HG03432 (cell line): Measurements from ENCODE around the gene MCC.

Source experiments
- ATAC-seq: cut with Tn5 transposase; IDR thresholded peaks from one replicate; pipeline ENCODE4 v1.9.1; 2021; ENCODE audit warnings: mild to moderate bottlenecking, moderate library complexity; ENCODE audit not compliant: unreplicated experiment

The MCC gene

DNA sequence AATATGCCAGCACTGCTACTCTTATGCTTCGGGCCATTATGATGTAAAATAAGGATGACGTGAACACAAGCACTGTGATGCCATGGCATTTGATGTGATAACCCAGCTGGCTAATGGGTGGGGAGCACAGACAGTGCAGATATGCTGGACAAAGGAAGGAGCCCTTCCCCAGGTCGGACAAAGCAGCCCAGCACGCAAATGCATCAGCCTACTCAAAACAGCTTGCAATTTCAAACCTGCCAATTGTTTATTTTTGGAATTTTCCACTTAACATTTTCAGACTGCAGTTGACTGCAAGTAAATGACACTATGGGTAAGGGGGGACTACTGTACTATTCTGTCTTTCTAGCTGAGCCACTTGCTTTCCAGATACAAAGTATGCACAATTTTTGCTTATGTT lies 330.4 kb downstream of the MCC start:
- no peak for ATAC-seq

DNA sequence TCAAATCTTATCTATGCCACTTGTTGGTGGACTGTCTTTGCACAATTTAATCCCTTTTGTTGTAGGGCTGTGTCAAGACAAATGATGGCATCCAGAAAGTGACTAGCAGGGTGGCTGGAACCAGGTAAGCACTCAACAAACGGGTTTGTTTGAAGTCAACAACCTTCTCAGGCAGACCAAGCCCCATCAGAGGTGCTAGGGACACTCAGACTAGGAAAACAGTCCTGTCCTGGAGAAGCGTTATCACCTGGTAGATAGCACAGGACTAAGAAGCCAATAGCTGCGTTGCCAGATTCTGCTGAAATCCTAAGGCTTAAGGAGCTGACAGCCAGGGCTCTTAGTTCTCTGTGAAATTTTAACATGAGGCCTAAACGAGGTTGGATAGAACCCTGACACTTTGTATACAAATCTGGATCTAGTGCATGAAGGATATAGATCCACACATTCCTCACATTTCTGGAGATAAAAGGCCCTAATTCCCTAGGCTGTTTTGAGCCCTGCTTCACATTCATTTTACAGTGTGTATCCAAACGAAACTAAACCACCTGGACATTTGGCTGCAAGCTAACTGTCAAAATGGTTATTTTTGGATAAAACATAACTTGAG lies 331.9 kb downstream of the MCC start:
- no peak for ATAC-seq

DNA sequence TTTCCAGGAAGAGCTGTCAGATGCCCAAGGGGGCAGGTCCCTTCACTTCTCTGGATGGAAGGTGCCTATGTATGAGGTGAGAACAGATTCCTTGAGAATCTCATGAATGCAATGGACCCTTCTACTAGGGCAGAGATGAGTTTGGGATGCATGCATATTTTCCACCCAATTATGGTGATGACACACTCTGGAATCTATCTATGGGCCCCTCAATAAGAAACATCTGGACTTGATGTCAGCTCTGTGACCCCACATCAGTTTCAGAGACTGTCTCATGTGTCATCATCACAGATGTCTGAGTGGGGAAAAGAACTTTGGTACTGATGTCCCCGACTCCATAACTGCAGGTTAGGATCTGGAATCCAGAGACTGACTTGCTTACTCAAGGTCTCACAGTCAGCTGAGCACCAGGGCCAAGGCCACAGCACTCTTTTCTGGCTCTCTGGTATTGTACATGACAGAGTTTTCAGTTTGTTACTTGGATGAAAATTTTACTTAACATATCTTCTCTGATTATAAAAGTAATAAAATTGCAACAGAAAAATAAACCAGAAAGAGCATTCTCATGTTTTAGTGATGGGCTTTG lies 334.6 kb downstream of the MCC start:
- no peak for ATAC-seq

DNA sequence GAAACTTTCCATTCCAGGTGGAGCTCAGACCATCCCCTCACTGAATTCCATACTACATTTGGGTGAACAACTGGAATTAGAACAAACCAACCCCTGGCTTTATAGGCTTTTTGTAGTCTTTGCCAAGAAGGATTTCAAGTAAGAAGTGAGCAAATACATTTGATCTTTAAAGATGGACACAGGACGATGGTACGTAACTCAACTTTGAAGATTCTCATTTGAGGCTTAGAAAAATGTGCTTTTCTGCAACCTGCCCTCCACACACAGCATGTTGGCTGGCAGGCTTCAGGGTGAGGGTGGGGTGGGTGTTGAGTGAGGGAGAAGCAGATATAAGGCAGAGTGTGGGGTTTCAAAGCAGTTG lies 335.9 kb downstream of the MCC start:
- ATAC-seq: no peak

DNA sequence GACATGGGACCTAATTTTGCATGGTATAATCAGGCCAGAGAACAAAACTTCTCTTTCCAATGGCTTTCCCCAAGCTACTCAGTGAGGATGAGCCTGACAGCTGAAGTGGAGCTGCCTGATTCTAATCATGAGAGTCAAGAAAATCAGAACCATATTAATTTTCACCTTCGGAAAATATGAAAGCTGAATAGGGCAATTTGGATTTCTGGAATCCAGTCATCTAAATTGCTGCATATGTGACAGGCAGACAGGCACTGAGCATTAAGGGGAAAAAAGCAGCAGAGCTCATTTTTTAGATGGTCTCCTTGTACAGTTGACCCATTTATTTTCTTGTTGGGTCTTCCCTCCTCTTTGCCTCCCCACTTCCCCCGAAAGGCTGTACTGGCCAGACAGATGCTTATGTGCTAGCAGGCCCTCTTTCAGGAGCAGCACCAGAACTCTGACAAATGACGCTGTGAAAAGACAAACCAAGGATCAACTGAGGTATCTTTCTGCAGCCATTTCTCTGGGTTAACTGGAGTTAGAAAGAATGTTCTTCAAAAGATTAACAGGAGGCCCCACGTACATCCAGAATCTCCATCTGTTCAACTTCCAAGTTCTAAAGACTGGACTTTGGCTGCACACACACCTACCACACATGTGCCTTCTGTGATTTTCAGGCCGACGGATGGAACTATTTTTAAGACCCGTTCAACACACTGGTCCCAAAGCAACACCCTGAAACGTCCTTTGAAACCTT lies 336.4 kb downstream of the MCC start:
- no peak for ATAC-seq

DNA sequence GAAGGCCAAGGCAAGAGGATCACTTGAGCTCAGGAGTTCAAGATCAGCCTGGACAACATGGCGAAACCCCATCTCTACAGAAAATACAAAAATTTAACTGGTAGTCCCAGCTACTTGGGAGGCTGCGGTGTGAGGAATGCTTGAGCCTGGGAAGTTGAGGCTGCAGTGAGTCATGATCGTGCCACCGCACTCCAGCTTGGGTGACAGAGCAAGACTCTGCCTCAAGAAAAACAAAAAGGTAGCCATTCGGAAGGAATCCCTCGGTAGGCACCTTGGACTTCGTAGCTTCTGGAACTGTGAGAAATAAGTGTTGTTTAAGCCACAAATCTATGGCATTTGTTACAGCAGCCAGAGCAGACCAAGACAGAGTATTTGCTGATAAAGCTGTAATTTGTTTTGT lies 337.4 kb downstream of the MCC start:
- no peak for ATAC-seq

DNA sequence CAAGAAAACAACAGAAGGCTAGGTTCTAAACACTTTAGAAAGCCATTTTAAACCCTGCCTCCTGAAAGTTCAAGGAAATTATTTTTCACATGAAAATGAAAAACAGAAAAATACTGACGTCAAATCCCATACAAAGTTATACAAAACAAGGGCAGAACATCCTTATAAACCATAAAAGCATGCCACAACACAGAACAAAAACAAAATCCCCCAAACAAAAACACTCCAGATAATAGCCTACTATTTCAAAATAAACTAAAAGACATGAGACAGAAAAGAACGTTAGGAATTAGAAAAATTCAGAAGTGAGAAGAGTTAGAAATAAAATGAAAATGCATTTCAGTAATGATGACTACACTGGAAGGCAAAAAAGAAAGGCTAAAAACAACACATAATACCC lies 338.0 kb downstream of the MCC start:
- no peak for ATAC-seq

DNA sequence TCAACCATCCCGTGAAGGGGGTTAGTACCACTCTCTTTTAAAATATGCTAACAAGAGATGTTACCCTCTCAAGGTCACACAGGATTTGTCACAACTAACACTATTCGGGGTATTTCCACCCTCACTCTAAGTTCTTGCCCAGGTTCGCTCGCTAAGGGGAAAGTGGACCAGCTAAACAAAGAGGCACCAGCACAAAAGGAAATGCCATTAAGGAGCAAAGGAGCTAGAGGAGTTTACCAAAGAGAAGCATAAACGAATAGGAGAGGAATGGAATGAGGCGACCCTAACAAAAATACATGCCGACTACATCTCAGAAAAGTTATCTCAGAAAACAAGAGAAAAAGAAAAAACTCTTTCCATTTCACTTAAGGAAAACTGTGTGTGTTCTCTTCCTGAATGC lies 340.7 kb downstream of the MCC start:
- no peak for ATAC-seq

DNA sequence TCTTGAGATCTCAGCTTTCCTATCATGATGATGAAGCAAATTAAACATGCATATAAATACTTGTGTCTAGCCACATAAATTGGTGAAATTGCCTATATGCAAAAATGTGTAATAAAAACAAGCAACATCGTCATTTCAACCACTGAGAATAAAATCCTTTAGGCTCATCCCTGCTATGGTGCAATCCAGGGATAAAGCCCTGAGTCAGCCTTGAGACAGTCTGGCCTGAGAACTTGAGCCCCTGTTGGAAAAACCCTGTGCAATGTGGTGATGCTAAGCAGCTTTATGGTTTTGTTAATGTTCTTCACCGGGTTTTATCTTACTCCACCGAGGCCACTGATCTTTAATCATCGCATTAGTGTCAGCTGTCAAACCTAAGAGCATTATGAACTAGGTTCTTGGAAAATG lies 341.1 kb downstream of the MCC start:
- ATAC-seq: no peak

DNA sequence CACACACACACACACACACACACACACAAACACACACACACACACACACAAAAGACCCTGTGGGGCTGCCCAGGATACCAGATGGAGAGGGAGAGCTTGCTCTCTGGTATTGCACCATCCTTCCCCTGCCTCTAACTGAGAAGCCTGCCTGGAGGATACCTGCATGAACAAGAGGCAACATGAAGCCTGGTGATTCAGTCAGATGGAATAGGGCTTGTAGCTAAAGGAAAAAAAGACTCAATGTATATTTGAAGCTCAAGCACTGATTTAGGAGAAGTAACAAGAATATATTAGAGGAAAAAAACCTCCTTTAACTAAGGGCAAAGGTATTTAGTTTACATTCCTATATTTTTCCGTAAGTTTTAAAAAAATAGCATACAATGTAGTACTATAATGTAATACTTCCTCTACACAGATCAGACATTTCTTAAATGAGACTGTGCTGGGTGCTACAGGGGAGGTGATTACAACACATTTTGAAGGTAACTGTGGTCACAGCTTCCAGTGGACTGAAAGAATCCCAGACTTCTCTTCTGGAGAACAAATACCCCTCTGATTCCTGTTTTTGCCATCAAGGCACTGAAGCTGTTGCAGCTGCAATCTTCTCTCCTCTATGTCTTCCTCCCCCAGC lies 342.4 kb downstream of the MCC start:
- no peak for ATAC-seq

DNA sequence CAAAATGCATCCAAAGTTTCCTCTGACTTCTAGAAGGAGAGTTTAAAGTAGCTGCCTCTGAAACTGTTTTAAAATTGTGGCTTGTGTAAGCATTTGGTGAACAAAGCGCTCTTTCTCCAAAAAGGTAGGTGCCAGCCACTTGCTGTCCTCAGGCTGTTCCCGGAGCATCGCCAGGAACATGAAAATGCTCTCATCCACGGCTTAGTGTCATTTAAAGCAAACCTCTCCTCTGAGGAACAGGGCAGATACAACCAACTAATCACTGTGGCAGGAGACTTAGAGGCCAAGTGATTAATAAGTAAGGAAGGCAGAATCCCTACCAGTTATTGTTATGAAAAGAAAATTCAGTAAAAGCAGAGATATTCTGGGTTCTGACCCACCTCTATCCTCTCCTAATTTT lies 346.1 kb downstream of the MCC start:
- no peak for ATAC-seq

DNA sequence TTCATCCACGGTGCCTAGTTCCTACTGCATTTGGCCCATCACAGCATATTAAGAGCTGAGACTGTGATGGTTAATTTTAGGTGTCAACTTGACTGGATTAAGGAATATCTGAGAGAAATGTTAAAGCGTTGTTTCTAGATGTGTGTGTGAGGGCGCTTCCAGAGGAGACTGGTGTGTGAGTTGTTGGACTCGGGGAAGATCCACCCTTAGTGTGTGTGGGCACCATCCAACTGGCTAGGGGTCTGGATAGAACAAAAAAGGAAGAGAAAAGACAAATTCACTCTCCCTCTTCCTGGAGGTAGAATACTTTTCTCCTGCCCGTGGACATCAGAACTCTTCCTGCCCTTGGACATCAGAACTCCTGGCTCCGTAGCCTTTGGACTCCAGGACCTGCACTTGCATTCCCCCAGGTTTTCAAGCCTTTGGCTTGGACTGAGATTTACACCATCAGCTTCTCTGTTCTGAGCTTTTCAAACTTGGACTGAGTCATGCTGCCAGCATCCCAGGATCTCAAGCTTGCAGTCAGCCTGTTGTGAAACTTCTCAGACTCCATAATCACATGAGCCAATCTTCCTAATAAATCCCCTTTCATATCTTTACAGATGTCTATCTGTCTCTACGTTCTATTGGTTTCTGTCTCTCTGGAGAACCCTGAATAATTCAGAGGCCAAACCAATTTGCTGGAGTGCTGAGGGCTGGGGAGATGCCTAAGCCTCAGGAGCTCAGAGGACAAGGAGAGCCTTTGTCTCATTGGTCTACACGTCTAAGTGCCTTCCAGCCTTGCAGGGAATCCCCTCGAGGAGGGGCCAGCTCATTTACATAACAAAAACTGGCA lies 347.2 kb downstream of the MCC start:
- ATAC-seq: no peak

DNA sequence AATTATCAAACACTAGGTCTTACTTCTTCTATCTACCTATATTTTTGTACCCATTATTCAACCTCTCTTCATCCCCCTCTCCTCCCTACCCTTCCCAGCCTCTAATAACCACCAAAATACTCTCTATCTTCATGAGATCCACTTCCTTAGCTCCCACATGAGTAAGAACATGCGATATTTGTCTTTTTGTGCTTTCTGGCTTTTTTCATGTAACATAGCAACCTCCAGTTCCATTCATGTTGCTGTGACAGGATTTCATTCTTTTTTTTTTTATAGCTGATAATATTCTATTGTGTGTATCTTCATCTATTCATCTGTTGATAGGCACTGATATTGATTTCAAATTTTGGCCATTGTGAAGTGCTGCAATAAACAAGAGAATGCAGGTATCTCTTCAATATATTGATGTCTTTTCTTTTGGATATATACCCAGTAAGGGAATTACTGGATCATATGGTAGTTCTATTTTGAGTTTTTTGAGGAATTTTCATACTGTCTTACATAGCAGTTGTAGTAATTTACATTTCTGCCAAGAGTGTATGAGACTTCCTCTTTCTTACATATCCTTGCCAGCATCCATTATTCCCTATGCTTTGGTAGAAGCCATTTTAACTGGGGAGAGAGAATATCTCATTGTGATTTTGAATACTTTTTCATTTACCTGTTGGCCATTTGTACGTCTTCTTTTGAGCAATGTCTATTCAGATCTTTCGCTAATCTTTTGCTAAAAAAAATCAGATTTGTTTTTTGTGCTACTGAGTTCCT lies 354.9 kb downstream of the MCC start:
- no peak for ATAC-seq

DNA sequence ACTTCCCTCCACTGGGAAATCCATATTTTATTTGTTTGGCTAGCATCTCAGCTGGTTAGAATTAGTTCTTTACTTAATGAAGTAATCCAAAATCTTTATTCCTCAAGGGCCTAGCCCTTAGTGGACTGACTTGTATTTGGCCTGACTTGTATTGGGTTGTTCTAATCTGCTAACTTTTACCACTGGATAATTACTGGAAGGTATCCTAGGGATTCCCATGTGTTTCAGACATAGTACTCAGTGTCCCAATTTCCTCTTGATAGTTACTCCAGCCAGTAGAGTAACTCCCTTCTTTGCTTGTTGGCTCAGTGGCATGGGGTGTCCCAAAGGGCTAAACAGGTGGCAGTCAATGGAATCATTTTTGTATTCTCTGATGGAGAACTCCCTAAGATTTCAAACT lies 355.7 kb downstream of the MCC start:
- ATAC-seq: no peak

DNA sequence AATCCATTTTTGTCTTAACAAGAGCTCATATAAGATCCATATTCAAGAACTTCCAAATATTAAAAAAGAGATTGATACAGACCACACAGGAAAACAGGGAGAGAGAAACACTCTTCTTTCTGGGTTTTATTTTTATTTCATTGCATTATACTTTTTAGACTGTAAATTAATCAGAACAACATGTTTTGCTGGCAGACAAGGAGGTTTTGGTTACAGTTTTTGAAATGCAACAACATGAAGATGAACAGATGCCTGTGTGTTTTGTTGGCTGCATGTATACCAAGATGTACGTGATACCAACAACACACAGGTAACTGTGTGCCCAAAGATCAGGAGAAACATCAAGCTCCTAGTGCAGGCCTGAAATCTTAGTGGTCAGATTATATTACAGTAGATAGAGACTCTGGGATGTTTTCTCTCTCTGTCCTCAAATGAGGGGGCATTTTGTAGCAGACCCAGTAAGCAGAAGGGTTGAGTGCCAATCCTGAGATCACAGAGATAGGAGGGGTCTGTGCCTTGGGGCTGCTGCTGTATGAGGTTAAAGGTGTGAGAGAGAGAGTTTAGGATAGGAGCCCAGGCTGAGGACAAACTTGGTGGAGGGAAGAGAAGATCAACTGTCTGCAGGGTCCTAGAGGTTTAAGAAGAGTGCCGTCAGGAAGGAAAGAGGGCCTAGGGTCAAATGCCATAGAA lies 359.5 kb downstream of the MCC start:
- ATAC-seq: no peak

DNA sequence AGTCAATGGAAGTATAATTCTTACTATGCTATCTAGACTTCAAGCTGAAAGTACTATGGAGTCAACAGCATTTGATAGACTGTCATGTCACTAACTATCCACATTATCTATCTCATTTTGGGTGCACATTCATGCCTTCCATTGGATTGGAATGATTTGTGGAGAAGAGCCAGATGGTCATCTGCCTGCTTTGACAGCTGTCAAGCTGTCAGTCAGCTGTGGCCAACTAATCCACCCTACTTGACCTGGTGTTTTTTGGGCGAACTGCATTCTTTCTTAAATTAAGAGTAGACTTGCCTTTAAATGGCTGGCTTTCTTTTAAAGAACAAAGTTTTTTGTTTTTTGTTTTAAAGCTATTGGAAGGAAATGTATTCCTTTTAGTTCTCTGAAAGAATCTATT lies 360.2 kb downstream of the MCC start:
- no peak for ATAC-seq

DNA sequence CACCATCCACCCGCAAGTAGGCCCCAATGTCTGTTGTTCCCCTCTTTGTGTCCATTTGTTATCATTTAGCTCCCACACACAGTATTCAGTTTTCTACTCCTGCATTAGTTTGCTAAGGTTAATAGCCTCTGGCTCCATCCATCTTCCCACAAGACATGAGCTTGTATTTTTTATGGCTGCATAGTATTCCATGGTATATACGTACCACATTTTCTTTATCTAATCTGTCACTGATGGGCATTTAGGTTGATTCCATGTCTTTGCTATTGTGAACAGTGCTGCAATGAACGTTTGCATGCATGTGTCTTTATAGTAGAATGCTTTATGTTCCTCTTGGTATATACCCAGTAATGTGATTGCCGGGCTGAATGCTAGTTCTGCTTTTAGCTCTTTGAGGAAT lies 361.2 kb downstream of the MCC start:
- no peak for ATAC-seq

DNA sequence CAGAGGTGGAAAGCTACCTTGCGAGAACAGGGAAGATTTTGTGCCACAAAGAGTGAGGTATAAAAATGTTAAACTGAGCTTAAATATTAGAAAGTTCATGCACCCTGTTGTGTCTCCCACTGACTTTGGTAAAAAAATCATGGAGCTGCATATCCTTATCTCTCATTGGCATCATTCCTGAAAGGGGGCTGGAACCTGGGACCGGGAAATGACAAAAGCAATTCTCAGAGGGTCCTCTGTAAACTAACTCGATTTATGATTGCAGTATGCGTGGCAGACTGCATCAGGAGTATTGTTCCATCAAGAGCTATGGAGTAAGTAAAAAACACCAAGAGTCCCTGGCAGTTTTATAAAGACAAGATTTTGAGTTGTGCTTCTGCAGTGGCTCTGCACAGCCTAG lies 362.9 kb downstream of the MCC start:
- no peak for ATAC-seq

DNA sequence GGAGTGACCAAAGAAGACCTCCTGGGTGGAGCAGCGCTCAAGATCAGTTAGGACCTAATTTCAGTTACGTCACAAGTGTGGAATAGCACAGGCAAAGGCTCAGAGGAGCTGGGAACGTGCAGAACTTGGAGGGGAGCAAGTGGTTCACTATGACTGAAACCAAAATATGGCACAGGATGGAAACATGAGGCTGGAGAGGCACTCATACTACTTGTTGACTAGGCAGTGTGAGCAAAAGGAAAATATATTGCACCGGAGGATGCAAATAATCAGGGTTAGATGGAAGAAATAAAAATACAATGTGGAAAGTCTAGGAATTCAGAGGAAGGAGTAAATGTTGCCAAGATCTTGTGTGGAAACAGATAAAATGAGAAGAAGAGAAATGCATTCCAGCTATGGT lies 363.3 kb downstream of the MCC start:
- no peak for ATAC-seq

DNA sequence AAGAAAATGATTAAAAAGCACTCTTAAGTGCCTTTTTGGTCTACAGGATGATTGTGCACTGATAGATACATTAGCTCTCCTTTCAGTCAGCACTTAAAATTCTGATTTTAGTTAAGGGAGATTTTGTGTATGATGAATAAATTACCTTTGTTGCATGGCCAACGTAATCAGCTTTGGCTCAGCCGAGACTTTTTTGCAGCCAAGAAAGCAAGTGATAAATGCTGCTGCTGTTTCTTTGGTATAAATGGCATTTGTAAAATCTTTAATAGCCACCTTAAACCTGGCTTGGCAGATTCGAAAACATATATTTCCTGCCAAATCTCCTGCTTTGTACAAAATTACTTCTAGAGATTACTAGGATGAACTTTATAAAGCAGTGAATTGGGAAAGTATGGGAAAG lies 364.0 kb downstream of the MCC start:
- ATAC-seq: no peak
